Chondrocyte (in vitro differentiated cells): ENCODE results near the gene COL8A1. TPM values are rescaled to one million over a fixed set of nuclear protein-coding genes. Genes with fewer than 3 reads are reported as not detected.

ENCODE experiments used
- DNase-seq: peaks from one replicate; pipeline ENCODE4 v3.0.0; 2021; ENCODE audit warnings: mixed read lengths, low spot score
- H3K27ac Mint-ChIP-seq: one replicate; pipeline ENCODE4 v1.8.0; 2021; ENCODE audit warnings: mild to moderate bottlenecking, moderate library complexity, mixed read lengths; ENCODE audit not compliant: unreplicated experiment
- H3K27me3 Mint-ChIP-seq: 2 replicates; pipeline ENCODE4 v1.8.0; 2021; ENCODE audit warnings: low read depth, mixed read lengths
- H3K36me3 Mint-ChIP-seq: 2 replicates; pipeline ENCODE4 v1.8.0; 2021; ENCODE audit warnings: low read depth, mixed read lengths
- H3K4me1 Mint-ChIP-seq: 2 replicates; pipeline ENCODE4 v1.8.0; 2021; ENCODE audit warnings: low read depth, mild to moderate bottlenecking, mixed read lengths
- H3K4me3 Mint-ChIP-seq: one replicate; pipeline ENCODE4 v1.8.0; 2021; ENCODE audit warnings: mild to moderate bottlenecking, moderate library complexity, mixed read lengths; ENCODE audit not compliant: unreplicated experiment
- H3K9me3 Mint-ChIP-seq: 2 replicates; pipeline ENCODE4 v1.8.0; 2021; ENCODE audit warnings: low read depth, mixed read lengths
- CTCF ChIP-seq: fragments of 200-600 bp; sonication (generic); IDR thresholded peaks from 2 replicates; pipeline ENCODE4 v1.5.0; 2021; ENCODE audit warnings: antibody characterized with exemption, mild to moderate bottlenecking, moderate library complexity
- total RNA-seq: library from RNA; stranded (reverse); gene quantifications from 3 replicates; pipeline ENCODE4 v1.2.1, GENCODE V29; 2021

COL8A1 gene
- total RNA-seq, 1 donor from 2014 or later = 2,343 TPM

GRCh38 chr3:99714575-99714974 is 76.2 kb downstream of the COL8A1 start:
- Mint-ChIP-seq H3K4me1 (peaks cover 83% of the 10 kb centered on the region), H3K27ac (peak overlapping the region; percentile 89), H3K27me3 (no peaks in the 10 kb centered on the region), H3K9me3 (no peaks in the 10 kb centered on the region), H3K36me3 (peaks cover 34% of the 10 kb centered on the region), H3K4me3 (no peak overlapping the region)
- no peak for DNase-seq
- TF ChIP-seq CTCF = no peak

GRCh38 chr3:99716463-99716995 is 78.1 kb downstream of the COL8A1 start:
- DNase-seq = no peak

GRCh38 chr3:99720985-99721632 is 82.7 kb downstream of the COL8A1 start:
- no peaks in the 10 kb centered on the region for H3K27me3 Mint-ChIP-seq
- peaks cover 83% of the 10 kb centered on the region for H3K4me1 Mint-ChIP-seq
- peak overlapping the region; percentile 82 for H3K27ac Mint-ChIP-seq
- peak overlapping the region; percentile 0 for H3K4me3 Mint-ChIP-seq
- no peak for DNase-seq
- H3K36me3 Mint-ChIP-seq = peaks cover 11% of the 10 kb centered on the region
- H3K9me3 Mint-ChIP-seq = no peaks in the 10 kb centered on the region
- TF ChIP-seq CTCF = no peak

More at GRCh38 chr3:99716463-99716995, 78.1 kb downstream of the COL8A1 start:
- no peak for TF ChIP-seq CTCF
- Mint-ChIP-seq H3K9me3 (no peaks in the 10 kb centered on the region), H3K27ac (peak overlapping the region; percentile 78), H3K4me1 (peaks cover 86% of the 10 kb centered on the region), H3K4me3 (no peak overlapping the region), H3K27me3 (no peaks in the 10 kb centered on the region), H3K36me3 (peaks cover 26% of the 10 kb centered on the region)

- no peak for TF ChIP-seq CTCF
- Mint-ChIP-seq H3K4me3 (no peak overlapping the region), H3K4me1 (peaks cover 79% of the 10 kb centered on the region), H3K27ac (peak overlapping the region; percentile 82), H3K36me3 (peaks cover 9% of the 10 kb centered on the region), H3K27me3 (no peaks in the 10 kb centered on the region), H3K9me3 (no peaks in the 10 kb centered on the region)
- no peak for DNase-seq
Observed at GRCh38 chr3:99721633-99722007, 83.2 kb downstream of the COL8A1 start.

- no peak for TF ChIP-seq CTCF
- peaks cover 7% of the 10 kb centered on the region for H3K36me3 Mint-ChIP-seq
- peak overlapping the region; percentile 82 for H3K27ac Mint-ChIP-seq
- H3K4me1 Mint-ChIP-seq = peaks cover 68% of the 10 kb centered on the region
- DNase-seq = no peak
- H3K4me3 Mint-ChIP-seq = no peak overlapping the region
- H3K27me3 Mint-ChIP-seq = no peaks in the 10 kb centered on the region
- no peaks in the 10 kb centered on the region for H3K9me3 Mint-ChIP-seq
Observed at GRCh38 chr3:99724276-99724675, 85.9 kb downstream of the COL8A1 start.
